Activated CD4-positive, alpha-beta T cell treated with anti-CD3 and anti-CD28 coated beads for 36 hours (primary cell): ENCODE results near the gene ZNF880. TPM values are rescaled to one million over a fixed set of nuclear protein-coding genes. Genes with fewer than 3 reads are reported as not detected.

Experiments
- ATAC-seq: fragments of 200-7000 bp; cut with Tn5 transposase; one replicate; pipeline ENCODE4 v1.10.0; 2021; ENCODE audit warnings: mild to moderate bottlenecking, moderate library complexity
- CTCF ChIA-PET: fragments of 350-600 bp; sonication (Branson Sonifier 250); formaldehyde crosslinking; loops from one replicate; lab custom pipeline; 2021; ENCODE audit warnings: antibody characterized with exemption; lab: Charles Lee
- POLR2A ChIA-PET: fragments of 350-600 bp; sonication (Branson Sonifier 250); formaldehyde crosslinking; loops from one replicate; lab custom pipeline; 2021; ENCODE audit warnings: antibody characterized with exemption, inconsistent platforms; lab: Charles Lee
- DNase-seq: peaks from one replicate; pipeline ENCODE4 v3.0.0-alpha.2; 2020
- H3K27ac Mint-ChIP-seq: one replicate; pipeline ENCODE4 v1.8.0; 2021; ENCODE audit warnings: mixed read lengths
- H3K27me3 Mint-ChIP-seq: one replicate; pipeline ENCODE4 v1.8.0; 2021; ENCODE audit warnings: mixed read lengths
- H3K36me3 Mint-ChIP-seq: one replicate; pipeline ENCODE4 v1.8.0; 2021; ENCODE audit warnings: low read depth, mixed read lengths
- H3K4me1 Mint-ChIP-seq: one replicate; pipeline ENCODE4 v1.8.0; 2021; ENCODE audit warnings: mixed read lengths
- H3K4me3 Mint-ChIP-seq: one replicate; pipeline ENCODE4 v1.8.0; 2021; ENCODE audit warnings: mild to moderate bottlenecking, moderate library complexity, mixed read lengths
- H3K9me3 Mint-ChIP-seq: one replicate; pipeline ENCODE4 v1.8.0; 2021; ENCODE audit warnings: low read depth, mixed read lengths
- intact Hi-C, 2 experiments: fragments of 100-400 bp; cut with DNase I in 1 of 2; cut with micrococcal nuclease in 1 of 2; formaldehyde crosslinking; loops; one replicate each; pipeline versions ENCODE4 v1.14.2 to v1.15.1; 2022 to 2024; cut with DNase I, micrococcal nuclease
- total RNA-seq, 2 experiments: library from RNA; stranded (reverse); gene quantifications; one replicate each; pipeline ENCODE4 v1.2.3, GENCODE V29; 2021

Gene ZNF880
- total RNA-seq, 2 experiments from 2014 or later = 11.5 to 13.7 TPM

DNA sequence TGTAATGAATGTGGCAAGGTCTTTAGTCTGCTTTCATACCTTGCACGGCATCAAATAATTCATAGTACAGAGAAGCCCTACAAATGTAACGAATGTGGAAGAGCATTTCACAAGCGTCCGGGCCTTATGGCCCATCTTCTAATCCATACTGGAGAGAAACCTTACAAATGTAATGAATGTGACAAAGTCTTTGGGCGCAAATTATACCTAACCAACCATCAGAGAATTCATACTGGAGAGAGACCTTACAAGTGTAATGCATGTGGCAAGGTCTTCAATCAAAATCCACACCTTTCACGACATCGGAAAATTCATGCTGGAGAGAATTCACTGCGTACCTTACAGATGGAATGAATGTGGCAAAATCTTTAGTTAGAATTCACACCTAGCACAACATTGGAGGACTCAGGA is 3.3 kb upstream of the ZNF880 start:
- peaks cover 56% of the 10 kb centered on the region for H3K36me3 Mint-ChIP-seq

GRCh38 chr19:52370341-52370710 is 603 bp downstream of the ZNF880 start:
- peaks cover 11% of the 10 kb centered on the region for H3K4me1 Mint-ChIP-seq
- no peak for ATAC-seq
- intact Hi-C loops = loop anchor here in 1 of 2 experiments (1.0 kb wide), 1 partner anchor 27 kb away; the partner anchor contains the start of gene ZNF528
- peaks cover 44% of the 10 kb centered on the region for H3K9me3 Mint-ChIP-seq
- H3K27ac Mint-ChIP-seq = peak overlapping the region; percentile 99
- peak overlapping the region; percentile 94 for H3K4me3 Mint-ChIP-seq
- H3K36me3 Mint-ChIP-seq = peaks cover 73% of the 10 kb centered on the region
- POLR2A ChIA-PET = interaction anchor here (0.6 kb wide), 2 partner anchors 361 to 572 kb away, joined by 3 to 5 read pairs; no protein-coding TSS in a partner anchor
- CTCF ChIA-PET = interaction anchor here (1.1 kb wide), 1 partner anchor 27 kb away, joined by 4 read pairs; the partner anchor contains the start of gene ZNF528
- no peak for DNase-seq
- H3K27me3 Mint-ChIP-seq = no peaks in the 10 kb centered on the region

More for the DNA sequence above, 3.3 kb upstream of the ZNF880 start:
- CTCF ChIA-PET = no interaction called here
- Mint-ChIP-seq H3K27me3 (no peaks in the 10 kb centered on the region), H3K4me1 (peaks cover 11% of the 10 kb centered on the region), H3K9me3 (peaks cover 37% of the 10 kb centered on the region), H3K27ac (no peak overlapping the region), H3K4me3 (no peak overlapping the region)
- ATAC-seq = no peak
- intact Hi-C loops = no loop called here
- POLR2A ChIA-PET = no interaction called here
- DNase-seq = no peak

- intact Hi-C loops = no loop called here
- CTCF ChIA-PET = no interaction called here
- peaks cover 46% of the 10 kb centered on the region for H3K36me3 Mint-ChIP-seq
These were observed 21.4 kb downstream of the ZNF880 start for GRCh38 chr19:52391135-52391534.

GRCh38 chr19:52397310-52398080 is 27.8 kb downstream of the ZNF880 start, which contains the start of gene ZNF528:
ZNF528 (plus strand) TSS chr19:52397849; CDS start chr19:52402014, 4,165 bp downstream.
- CTCF ChIA-PET = interaction anchor here (1.4 kb wide), 1 partner anchor 28 kb away, joined by 4 read pairs; the partner anchor contains the start of gene ZNF880
- intact Hi-C loops = loop anchor here in 1 of 2 experiments (1.0 kb wide), 8 partner anchors 27 to 241 kb away; partner anchors contain the start of genes ZNF578, ZNF610, ZNF701 and ZNF766
- Mint-ChIP-seq H3K36me3 (peaks cover 70% of the 10 kb centered on the region), H3K4me3 (peak within 1 kb of the TSS; percentile 79), H3K27ac (peak within 1 kb of the TSS; percentile 94), H3K4me1 (peaks cover 14% of the 10 kb centered on the region), H3K9me3 (peaks cover 43% of the 10 kb centered on the region), H3K27me3 (no peaks in the 10 kb centered on the region)
- POLR2A ChIA-PET = no interaction called here
- peak; percentile 98 for DNase-seq
- ATAC-seq = peak; percentile 100

More at GRCh38 chr19:52391135-52391534, 21.4 kb downstream of the ZNF880 start:
- no peaks in the 10 kb centered on the region for H3K4me1 Mint-ChIP-seq
- peaks cover 42% of the 10 kb centered on the region for H3K9me3 Mint-ChIP-seq
- H3K4me3 Mint-ChIP-seq = no peak overlapping the region
- POLR2A ChIA-PET = interaction anchor here (0.6 kb wide), 1 partner anchor 11 kb away, joined by 4 read pairs; no protein-coding TSS in a partner anchor
- no peak overlapping the region for H3K27ac Mint-ChIP-seq
- no peaks in the 10 kb centered on the region for H3K27me3 Mint-ChIP-seq
- DNase-seq (no peak), ATAC-seq (no peak)

GRCh38 chr19:52398081-52398441 is 28.3 kb downstream of the ZNF880 start:
- peaks cover 72% of the 10 kb centered on the region for H3K36me3 Mint-ChIP-seq
- ATAC-seq (peak; percentile 43), DNase-seq (peak; percentile 28)
- ChIA-PET POLR2A (no interaction called here), CTCF (interaction anchor here (1.4 kb wide), 1 partner anchor 28 kb away, joined by 4 read pairs; the partner anchor contains the start of gene ZNF880)
- intact Hi-C loops = no loop called here
- peaks cover 14% of the 10 kb centered on the region for H3K4me1 Mint-ChIP-seq
- peaks cover 44% of the 10 kb centered on the region for H3K9me3 Mint-ChIP-seq
- H3K4me3 Mint-ChIP-seq = peak overlapping the region; percentile 79
- peak overlapping the region; percentile 94 for H3K27ac Mint-ChIP-seq
- H3K27me3 Mint-ChIP-seq = no peaks in the 10 kb centered on the region

GRCh38 chr19:52410276-52410675 is 40.6 kb downstream of the ZNF880 start:
- peaks cover 62% of the 10 kb centered on the region for H3K9me3 Mint-ChIP-seq

DNA sequence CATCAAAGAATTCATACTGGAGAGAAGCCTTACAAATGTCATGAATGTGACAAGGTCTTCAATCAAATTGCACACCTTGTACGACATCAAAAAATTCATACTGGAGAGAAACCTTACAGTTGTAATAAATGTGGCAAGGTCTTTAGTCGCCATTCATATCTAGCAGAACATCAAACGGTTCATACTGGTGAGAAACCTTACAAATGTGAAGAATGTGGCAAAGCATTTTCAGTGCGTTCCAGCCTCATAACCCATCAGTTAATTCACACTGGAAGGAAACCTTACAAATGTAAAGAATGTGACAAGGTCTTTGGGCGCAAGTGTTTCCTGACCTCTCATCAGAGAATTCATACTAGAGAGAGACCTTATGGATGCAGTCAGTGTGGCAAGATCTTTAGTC is 46.0 kb downstream of the ZNF880 start:
- no peak for ATAC-seq
- CTCF ChIA-PET = no interaction called here
- peaks cover 44% of the 10 kb centered on the region for H3K36me3 Mint-ChIP-seq

More at GRCh38 chr19:52410276-52410675, 40.6 kb downstream of the ZNF880 start:
- no peaks in the 10 kb centered on the region for H3K27me3 Mint-ChIP-seq
- POLR2A ChIA-PET = no interaction called here
- no peak for DNase-seq
- CTCF ChIA-PET = interaction anchor here (0.6 kb wide), 1 partner anchor 200 kb away, joined by 3 read pairs; no protein-coding TSS in a partner anchor
- H3K4me3 Mint-ChIP-seq = no peak overlapping the region
- intact Hi-C loops = no loop called here
- ATAC-seq = no peak
- peaks cover 91% of the 10 kb centered on the region for H3K36me3 Mint-ChIP-seq
- no peak overlapping the region for H3K27ac Mint-ChIP-seq
- no peaks in the 10 kb centered on the region for H3K4me1 Mint-ChIP-seq

GRCh38 chr19:52428937-52429336 is 59.2 kb downstream of the ZNF880 start, which contains the start of gene ZNF534:
ZNF534 (plus strand) TSS chr19:52429148; CDS start chr19:52431475, 2,327 bp downstream.
- intact Hi-C loops = no loop called here
- Mint-ChIP-seq H3K4me1 (no peaks in the 10 kb centered on the region), H3K4me3 (no peak within 1 kb of the TSS), H3K27ac (no peak within 1 kb of the TSS), H3K36me3 (peaks cover 28% of the 10 kb centered on the region), H3K27me3 (no peaks in the 10 kb centered on the region), H3K9me3 (peaks cover 41% of the 10 kb centered on the region)
- no peak for ATAC-seq
- ChIA-PET CTCF (no interaction called here), POLR2A (no interaction called here)
- peak; percentile 7 for DNase-seq

More for the DNA sequence above, 46.0 kb downstream of the ZNF880 start:
- Mint-ChIP-seq H3K27me3 (no peaks in the 10 kb centered on the region), H3K4me1 (no peaks in the 10 kb centered on the region), H3K9me3 (peaks cover 70% of the 10 kb centered on the region), H3K27ac (no peak overlapping the region), H3K4me3 (no peak overlapping the region)
- intact Hi-C loops = no loop called here
- POLR2A ChIA-PET = no interaction called here
- no peak for DNase-seq

Other genes with a start within 250 kb of the ZNF880 start
- gene ZNF616, start 230.0 kb upstream of the ZNF880 start, total RNA-seq = 10 to 100 TPM; 13.9 to 15.7 TPM
- 10 to 100 TPM; 10.1 to 11.5 TPM for gene ZNF836, start 198.3 kb upstream of the ZNF880 start, total RNA-seq
- gene PPP2R1A, start 179.9 kb upstream of the ZNF880 start, total RNA-seq = 100 to 1,000 TPM; 215 to 231 TPM
- gene ZNF766, start 100.3 kb upstream of the ZNF880 start, total RNA-seq = 10 to 100 TPM; 28.6 to 34.2 TPM
- gene ZNF480, start 72.8 kb upstream of the ZNF880 start, total RNA-seq = 1 to 10 TPM; 4.8 to 5.0 TPM
- gene ZNF610, start 33.7 kb upstream of the ZNF880 start, total RNA-seq = 1 to 10 TPM; 2.3 to 3.3 TPM
- 1 to 10 TPM; 8.2 to 8.6 TPM for gene ZNF528, start 27.9 kb downstream of the ZNF880 start, total RNA-seq
- under 1 TPM in 1 of 2 experiments, not detected in 1; 0.09 TPM for gene ZNF534, start 59.2 kb downstream of the ZNF880 start, total RNA-seq
- 1 to 10 TPM in 1 of 2 experiments, under 1 TPM in 1; 0.77 to 1.1 TPM for gene ZNF578, start 83.6 kb downstream of the ZNF880 start, total RNA-seq
- 10 to 100 TPM; 25.7 to 29.9 TPM for gene ZNF808, start 157.7 kb downstream of the ZNF880 start, total RNA-seq
- gene ZNF701, start 200.4 kb downstream of the ZNF880 start, total RNA-seq = 10 to 100 TPM; 19.0 to 21.5 TPM